Measurements from ENCODE around the gene MAP3K13.
A peak's percentile ranks its signal among the peaks of the same experiment; 100 is the strongest.
"Not testable (repeated sequence)": the region's sequence is repeated elsewhere in the genome, so short reads cannot be mapped to it uniquely, and the experiment has no call there.

The MAP3K13 gene

GRCh38 chr3:185457376-185457775 is 94.4 kb downstream of the MAP3K13 start:
- DNase-seq = no peak

- DNase-seq = no peak
Observed at GRCh38 chr3:185460309-185460708, 97.4 kb downstream of the MAP3K13 start.

GRCh38 chr3:185460719-185461350 is 97.9 kb downstream of the MAP3K13 start:
- DNase-seq = no peak

DNA sequence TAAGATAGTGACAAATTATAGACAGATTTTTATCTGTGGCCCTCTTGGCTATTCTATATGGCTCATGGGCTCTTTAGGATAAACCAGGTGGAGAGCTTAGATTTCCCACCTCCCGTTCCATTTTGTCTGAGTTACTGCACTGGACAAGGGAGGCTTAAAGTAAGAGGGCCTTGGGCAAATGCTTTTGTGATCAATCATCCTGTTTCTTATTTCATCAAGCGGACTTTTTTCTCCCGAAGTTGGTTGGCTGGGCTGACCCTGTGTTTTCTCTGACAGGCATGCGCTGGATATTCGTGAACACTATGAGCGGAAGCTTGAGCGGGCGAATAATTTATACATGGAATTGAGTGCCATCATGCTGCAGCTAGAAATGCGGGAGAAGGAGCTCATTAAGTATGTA is 102.5 kb downstream of the MAP3K13 start:
- DNase-seq = no peak

- not testable (repeated sequence) for DNase-seq
Observed at GRCh38 chr3:185466123-185466522, 103.2 kb downstream of the MAP3K13 start.

GRCh38 chr3:185469542-185469941 is 106.6 kb downstream of the MAP3K13 start:
- DNase-seq = no peak

- DNase-seq = no peak
Observed at GRCh38 chr3:185470323-185470722, 107.4 kb downstream of the MAP3K13 start.

DNA sequence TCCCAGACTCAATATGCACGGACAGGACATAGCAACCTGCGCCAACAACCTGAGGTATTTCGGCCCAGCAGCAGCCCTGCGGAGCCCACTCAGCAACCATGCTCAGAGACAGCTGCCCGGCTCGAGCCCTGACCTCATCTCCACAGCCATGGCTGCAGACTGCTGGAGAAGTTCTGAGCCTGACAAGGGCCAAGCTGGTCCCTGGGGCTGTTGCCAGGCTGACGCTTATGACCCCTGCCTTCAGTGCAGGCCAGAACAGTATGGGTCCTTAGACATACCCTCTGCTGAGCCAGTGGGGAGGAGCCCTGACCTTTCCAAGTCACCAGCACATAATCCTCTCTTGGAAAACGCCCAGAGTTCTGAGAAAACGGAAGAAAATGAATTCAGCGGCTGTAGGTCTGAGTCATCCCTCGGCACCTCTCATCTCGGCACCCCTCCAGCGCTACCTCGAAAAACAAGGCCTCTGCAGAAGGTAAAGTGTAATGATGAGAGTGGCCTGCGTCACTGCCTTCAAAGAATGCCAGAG is 110.4 kb downstream of the MAP3K13 start:
- no peak for DNase-seq

DNA sequence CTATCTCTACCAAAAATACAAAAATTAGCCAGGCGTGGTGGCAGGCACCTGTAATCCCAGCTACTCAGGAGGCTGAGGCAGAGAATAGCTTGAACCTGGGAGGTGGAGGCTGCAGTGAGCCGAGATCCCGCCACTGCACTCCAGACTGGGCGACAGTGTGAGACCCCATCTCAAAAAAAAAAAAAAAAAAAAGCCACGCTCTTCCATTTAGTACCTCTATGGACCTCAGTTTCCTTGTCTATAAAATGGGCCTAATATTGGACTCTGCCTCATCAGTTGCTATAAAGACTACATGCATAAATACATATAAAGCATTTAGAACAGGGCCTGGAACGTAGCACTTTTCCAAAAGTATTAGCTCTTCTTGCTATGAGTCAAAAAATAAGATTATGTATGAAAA is 112.0 kb downstream of the MAP3K13 start:
- not testable (repeated sequence) for DNase-seq

DNA sequence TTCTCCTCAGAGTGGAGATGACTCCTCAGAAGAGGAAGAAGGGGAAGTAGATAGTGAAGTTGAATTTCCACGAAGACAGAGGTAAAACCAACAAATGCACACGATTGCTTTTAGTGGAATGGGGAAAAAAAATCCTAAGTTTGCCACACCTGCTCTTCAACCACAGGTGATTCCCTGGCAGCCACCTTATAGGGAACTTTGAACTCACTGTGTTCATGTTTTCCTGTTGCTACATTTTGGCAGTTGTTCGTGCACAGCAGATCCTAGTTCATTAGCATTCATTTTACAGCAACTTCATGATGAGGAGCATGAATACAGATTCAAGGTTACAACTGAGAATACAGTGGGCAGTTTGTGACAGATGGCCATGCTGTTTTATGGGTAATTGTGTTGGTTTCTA is 114.4 kb downstream of the MAP3K13 start:
- no peak for DNase-seq

GRCh38 chr3:185479373-185479945 is 116.5 kb downstream of the MAP3K13 start:
- DNase-seq = no peak

GRCh38 chr3:185484296-185484695 is 121.4 kb downstream of the MAP3K13 start:
- DNase-seq = no peak

- no peak for DNase-seq
Observed at GRCh38 chr3:185486394-185486793, 123.5 kb downstream of the MAP3K13 start.

DNA sequence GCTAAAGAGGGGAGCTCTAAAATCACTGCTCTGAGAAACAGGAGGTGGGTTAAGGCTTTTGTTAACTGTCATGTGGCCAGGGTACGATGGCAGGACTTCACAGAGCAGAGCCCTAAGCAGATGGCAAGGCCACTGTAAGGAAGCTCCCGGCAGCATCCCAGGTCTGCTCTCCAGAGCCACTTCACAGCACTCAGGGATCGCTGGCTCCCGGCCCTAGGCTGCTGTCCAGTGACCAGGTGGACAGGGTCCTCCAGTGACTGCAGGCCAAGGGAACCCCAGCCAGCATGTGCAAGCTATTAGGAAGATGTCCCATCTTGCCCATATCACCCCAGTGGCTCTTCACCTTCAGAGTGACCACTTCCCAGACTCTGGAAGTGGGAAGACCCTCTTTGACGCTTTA is 125.5 kb downstream of the MAP3K13 start:
- DNase-seq = no peak

- no peak for DNase-seq
Observed at GRCh38 chr3:185489462-185489861, 126.5 kb downstream of the MAP3K13 start.

GRCh38 chr3:185490241-185490640 is 127.3 kb downstream of the MAP3K13 start:
- no peak for DNase-seq

- DNase-seq = peak; percentile 89
Observed at GRCh38 chr3:185498503-185499396, 135.8 kb downstream of the MAP3K13 start, which contains the start of gene TMEM41A. Gene TMEM41A (minus strand): TSS chr3:185499035. CDS start chr3:185498961, 74 bp downstream.

DNA sequence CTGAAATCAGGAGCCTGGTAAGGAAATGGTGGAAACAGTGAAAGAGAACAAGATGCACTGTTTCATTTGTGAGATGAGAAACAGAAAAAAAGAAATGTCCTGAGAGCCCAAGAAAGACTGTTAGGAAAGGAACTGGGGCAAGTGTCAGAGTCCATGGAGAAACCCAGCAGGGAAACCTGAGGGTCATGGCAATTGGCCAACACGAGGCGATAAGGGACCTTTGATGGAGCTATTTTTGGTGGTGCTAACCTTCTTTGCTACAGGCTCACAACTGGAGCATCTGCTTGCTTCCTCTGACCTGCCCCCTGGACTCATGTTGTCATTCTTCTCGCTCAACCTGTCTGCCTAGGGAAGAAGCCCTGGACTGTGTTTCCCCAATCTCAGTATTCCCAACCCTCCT is 140.1 kb downstream of the MAP3K13 start:
- DNase-seq = no peak

DNA sequence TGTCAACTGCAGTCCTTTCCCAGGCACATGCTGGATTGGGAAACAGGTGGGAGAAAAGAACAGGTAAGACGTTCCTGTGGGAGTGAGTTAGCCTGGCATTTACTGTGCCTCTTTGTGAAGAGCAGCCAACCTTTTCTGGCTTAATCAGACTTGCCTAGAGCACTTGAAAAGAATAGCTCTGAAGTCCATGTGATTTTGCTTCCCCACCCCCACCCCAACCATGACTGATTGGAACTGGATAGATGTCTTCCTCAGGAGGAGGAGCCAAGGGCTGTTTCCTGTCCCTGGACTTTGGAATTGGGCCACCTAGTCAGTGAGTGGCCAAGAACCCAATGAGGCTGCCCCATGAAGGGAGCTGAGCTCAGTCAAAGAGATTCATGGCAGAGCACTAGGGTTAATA is 140.6 kb downstream of the MAP3K13 start:
- DNase-seq = no peak

DNA sequence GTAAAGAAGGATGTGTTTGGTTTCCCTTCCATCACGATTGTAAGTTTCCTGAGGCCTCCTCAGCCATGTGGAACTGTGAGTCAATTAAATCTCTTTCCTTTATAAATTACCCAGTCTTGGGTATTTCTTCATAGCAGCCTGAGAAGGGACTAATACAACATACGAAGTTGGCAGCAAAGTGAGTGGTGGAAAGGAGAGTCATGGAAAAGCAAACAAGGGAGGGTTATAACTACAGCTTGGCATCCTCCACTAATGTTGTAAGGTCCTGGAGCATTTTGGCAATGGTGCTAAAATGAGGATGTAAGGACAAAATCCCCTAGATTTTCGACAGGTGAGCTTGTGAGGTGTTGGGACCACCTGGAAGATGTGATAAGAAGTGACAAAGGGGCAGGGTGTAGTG is 141.7 kb downstream of the MAP3K13 start:
- DNase-seq = no peak

- no peak for DNase-seq
Observed at GRCh38 chr3:185507883-185508282, 144.9 kb downstream of the MAP3K13 start.

DNA sequence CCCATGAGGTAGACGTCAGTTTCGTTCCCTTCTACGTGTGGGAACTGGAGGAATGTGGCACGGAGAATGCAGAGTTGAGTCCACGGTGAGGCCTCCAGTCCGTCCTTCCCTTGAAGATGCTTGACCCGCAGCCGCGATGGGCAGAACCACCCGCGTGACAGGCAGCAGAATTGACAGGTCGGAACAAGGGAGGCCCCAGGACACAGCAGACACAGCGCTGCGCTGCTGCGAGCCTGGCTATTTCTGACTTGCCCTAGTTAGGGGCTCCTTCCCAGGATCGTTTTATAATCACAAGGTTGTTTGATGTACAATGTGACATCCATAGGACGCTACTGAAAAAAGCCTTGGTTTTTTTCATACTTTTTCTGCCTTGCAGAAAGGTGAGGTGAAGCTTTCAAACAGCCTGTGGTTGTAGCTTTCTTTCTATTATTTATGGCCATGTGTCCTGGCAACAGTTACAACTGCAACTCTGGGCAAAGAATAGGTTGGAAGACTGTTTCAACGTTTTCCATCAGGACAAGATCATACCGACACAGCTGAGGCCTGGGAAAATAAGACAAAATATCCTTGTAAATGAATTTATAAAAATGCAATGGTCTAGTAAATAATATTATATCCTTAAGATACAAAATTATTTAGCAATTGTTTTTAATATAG is 145.5 kb downstream of the MAP3K13 start:
- no peak for DNase-seq

DNA sequence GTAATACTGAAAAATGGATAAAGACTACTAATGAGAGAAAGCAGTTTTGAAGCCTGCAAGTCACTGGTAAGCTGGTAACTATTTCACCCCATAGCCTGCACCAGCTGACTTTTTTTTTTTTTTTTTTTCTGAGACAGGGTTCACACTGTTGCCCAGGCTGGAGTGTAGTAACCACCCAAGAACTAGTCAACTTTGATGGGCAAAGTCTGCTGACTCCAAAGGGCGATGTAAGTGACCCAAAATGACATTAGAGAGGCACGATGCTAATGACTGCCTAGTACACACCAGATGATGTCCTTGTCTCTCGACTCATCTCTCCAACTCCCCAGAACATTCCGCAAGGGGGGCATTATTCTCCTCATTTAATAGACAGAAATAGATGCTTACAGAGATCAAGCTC is 148.8 kb downstream of the MAP3K13 start:
- DNase-seq = no peak

Data from activated CD8-positive, alpha-beta memory T cell treated with anti-CD3 and anti-CD28 coated beads, Interleukin-2, amount 50 U/mL, for 4 hours (primary cell).